Central memory CD4-positive, alpha-beta T cell (primary cell): ENCODE results near the gene ANKAR.
"Not testable (repeated sequence)": the region's sequence is repeated elsewhere in the genome, so short reads cannot be mapped to it uniquely, and the experiment has no call there.

Experiments used
- DNase-seq: peaks from one replicate; pipeline ENCODE4 v3.0.0; 2022
- total RNA-seq, 3 experiments: gene quantifications; one replicate each; lab custom pipeline; 2026; lab: John Stamatoyannopoulos, UW

Gene ANKAR
- total RNA-seq: 3.8 to 24.3 (median 14.4) reads per million in 3 experiments

DNA sequence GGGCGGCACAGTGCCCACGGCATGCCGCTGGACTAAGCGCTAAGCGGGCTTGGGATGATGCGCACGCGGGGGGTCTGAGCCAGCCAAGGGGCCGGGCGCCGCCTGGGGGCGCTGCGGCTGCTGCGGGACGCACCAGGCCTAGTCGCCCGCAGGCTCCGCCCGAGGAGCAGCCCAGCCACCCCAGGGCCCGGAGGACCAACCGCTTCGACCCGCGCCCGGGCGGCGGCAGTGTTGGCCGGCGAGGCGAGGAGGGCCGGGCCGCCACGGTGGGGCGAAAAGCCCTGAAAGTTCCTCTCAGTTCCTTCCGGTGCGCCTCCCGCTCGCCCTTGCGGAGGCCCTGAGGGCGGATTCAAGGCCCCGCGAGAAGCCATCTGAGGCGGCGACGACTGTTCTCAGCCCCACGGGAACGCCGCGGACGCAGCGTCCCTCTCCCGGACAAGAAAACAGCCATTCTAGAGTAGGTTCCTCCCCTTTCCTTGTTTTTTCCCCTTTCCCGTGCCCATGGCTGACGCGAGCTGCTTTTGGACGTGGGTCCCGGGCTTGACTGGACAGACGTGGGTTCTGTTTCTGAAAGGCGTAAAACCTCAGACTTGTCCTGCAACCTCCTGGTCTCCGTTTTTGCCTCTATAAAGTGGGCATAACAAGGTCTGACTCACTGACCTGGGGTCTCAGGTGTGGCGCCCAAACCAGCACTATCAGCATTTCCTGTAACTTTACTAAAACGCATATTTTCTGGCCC, at the start of gene ANKAR:
Gene ANKAR (plus strand): TSS at position 297 of the 739 bp plus-strand sequence. CDS start 1,821 bp downstream, outside the sequence.
- peak; percentile 80 for DNase-seq

- DNase-seq: no peak
Observed at GRCh38 chr2:189625636-189626035, 48.8 kb upstream of the ANKAR start.

DNA sequence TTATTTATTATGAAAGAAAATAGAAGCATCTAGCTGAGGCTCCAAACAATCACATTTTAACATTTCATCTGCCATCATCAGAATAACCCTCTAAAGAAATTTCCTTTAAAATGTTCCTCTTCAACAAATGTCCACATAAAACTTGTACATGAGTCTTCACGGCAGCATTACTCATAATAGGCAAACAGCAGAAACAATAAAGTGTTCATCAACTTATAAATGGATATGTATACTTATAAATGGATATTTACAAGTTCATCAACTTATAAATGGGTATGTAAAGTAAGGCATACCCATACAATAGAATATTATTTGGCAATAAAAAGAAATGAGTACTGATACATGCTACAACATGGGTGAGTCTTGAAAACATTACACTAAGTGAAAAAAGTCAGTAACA, 46.7 kb upstream of the ANKAR start:
- no peak for DNase-seq

GRCh38 chr2:189628817-189629530, 45.5 kb upstream of the ANKAR start:
- no peak for DNase-seq

GRCh38 chr2:189629531-189630453, 44.7 kb upstream of the ANKAR start:
- no peak for DNase-seq

- no peak for DNase-seq
Observed at GRCh38 chr2:189631849-189632248, 42.6 kb upstream of the ANKAR start.

DNA sequence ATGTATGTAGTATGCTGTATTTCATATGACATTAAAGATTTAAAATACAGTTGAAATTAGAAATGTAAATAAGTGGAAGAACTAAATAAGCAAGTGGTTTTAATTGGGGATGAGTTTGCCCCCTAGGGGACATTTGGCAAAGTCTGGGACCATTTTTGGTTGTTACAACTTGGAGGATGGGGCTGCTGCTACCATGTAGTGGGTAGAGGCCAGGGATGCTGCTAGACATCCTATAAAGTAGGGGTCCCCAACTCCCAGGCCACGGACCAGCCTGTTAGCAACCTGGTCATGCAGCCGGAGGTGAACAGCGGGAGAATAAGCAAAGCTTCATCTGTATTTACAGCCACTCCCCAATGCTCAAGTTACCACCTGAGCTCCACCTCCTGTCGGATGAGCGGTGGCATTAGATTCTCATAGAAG, 41.1 kb upstream of the ANKAR start:
- DNase-seq: peak; percentile 24

DNA sequence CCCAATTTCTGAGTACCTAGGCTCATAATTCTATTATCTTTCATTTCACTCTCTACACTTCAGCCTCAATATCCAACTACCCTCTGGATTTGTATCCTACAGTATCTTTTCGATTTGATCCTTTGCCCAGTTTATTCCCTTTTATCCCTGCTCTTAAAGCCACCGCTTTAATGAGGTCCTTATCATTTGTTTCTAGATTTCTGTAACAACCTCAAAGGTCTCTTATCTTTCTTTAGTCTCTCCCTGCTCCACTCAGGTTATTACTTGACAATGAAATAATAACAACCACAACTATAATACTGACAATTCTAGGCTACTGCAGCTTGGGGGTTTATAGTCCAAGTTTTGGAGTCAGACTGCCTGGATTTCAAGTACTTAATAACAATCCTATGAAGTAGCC, 39.1 kb upstream of the ANKAR start:
- no peak for DNase-seq

- DNase-seq: no peak
Observed at GRCh38 chr2:189638301-189639006, 36.0 kb upstream of the ANKAR start.

- no peak for DNase-seq
Observed at GRCh38 chr2:189639007-189639609, 35.4 kb upstream of the ANKAR start.

DNA sequence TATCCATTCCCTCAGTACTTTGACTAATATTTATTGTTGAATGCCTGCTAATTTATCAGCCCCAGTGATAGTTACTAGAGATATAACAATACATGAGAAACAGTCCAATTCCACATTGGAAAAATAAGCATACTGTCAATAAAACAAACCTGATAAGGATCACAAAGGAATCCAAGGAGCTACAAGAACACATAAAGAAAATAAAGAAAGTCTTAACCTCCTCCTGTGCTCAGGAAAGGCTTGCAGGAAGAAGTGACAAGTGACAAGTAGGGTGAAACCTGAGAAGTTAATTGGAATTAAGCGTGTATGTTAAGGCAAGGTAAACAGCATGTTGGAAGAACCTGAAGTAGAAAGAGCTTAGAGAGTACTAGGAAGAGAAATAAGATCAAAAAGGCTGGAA, 33.5 kb upstream of the ANKAR start:
- no peak for DNase-seq

DNA sequence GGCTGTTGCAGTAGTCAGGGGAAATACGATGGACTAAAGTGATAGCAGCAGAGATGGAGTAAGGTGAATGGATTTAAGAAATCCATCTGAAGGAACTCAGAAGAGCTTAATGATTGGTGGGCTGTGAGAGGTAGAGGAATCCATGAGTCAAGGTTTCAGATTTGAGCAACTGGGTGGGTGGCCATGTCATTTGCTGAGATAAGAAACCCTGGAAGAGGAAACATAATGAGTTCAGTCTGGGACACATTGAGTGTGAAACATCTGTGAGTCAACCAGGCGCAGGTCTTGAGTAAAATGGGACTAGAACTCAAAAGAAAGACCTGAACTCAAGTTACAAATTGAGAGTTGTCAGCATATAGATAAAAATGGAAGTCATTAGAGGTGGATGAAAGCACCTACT, 32.9 kb upstream of the ANKAR start:
- DNase-seq: no peak

DNA sequence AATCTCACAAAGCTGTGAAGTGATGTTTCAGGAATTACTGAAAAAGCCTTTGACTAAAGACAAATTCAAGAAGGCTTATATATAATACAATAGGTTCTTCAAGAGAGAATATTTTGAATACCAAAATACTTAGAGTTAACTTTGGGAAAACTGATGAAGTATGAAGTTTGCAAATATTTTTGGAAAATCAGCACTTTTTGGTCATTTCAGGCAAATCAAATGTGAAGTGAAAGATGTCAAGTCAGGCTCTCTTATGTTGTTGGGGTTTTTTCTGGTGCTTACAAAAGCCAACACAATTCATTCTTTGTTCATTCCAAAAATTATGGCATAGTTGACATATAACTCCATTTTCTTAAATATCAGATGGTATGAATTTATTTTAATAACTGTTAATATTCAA, 27.9 kb upstream of the ANKAR start:
- no peak for DNase-seq

DNA sequence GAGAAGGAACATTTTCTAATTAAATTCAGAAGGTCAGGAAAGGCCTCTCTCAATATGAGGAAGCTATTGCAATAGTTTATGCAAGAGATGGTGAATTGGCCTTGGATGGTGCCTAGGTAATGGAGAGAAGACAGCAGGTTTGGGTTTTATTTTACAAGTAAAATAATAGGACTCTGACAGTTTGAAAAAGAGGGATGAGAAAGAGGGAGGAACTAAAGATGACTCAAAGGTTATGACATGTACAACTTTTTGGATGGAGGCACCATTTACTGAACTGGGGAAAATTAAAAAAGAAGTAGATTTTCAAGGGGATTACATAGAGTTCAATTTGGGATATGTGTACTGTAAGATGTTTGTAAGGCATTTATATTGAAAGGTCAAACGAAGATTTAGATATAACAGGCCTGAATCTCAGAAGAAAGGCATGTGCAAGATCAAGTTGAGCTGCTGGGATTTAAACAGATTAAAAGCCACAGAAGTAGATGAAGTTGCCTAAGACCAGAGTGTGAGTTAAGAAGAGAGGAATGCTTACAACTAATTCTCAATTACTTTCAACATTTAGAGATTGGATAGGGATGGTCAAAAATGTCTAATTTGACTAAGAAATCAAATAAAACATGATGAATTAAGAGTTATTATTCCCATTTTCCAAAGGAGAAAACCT, 25.5 kb upstream of the ANKAR start:
- DNase-seq: no peak

GRCh38 chr2:189651284-189651683, 23.2 kb upstream of the ANKAR start:
- DNase-seq: no peak

DNA sequence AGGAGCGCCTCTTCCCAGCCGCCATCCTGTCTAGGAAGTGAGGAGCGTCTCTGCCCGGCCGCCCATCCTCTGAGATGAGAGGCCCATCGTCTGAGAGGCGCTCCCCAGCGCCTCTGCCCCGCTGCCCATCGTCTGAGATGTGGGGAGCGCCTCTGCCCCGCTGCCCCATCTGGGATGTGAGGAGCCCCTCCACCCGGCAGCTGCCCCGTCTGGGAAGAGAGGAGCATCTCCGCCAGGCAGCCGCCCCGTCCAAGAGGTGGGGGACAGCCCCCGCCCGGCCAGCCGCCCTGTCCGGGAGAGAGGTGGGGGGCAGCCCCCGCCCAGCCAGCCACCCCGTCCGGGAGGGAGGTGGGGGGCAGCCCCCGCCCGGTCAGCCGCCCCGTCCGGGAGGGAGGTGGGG, 21.0 kb upstream of the ANKAR start:
- not testable (repeated sequence) for DNase-seq

GRCh38 chr2:189654641-189655040, 19.8 kb upstream of the ANKAR start:
- no peak for DNase-seq

DNA sequence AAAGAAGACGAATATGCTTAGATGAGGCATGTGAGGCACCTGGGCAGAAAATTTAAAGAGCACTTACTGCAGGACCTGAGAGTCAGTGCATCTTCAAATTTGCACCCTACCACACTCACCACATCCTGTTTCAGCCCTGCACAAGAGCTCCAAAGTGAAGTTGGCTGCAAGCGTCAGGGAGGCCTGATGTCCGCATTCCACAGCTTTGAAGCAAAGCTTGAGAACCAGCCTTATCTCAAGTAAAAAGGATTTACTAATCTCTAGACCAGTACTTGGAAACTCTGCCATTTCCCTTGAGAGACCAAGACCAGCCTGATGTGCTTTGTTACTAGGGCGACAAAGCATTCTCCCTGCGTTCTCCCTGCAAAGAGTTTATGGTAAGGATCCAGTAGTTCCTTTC, 16.6 kb upstream of the ANKAR start:
- DNase-seq: peak; percentile 55

DNA sequence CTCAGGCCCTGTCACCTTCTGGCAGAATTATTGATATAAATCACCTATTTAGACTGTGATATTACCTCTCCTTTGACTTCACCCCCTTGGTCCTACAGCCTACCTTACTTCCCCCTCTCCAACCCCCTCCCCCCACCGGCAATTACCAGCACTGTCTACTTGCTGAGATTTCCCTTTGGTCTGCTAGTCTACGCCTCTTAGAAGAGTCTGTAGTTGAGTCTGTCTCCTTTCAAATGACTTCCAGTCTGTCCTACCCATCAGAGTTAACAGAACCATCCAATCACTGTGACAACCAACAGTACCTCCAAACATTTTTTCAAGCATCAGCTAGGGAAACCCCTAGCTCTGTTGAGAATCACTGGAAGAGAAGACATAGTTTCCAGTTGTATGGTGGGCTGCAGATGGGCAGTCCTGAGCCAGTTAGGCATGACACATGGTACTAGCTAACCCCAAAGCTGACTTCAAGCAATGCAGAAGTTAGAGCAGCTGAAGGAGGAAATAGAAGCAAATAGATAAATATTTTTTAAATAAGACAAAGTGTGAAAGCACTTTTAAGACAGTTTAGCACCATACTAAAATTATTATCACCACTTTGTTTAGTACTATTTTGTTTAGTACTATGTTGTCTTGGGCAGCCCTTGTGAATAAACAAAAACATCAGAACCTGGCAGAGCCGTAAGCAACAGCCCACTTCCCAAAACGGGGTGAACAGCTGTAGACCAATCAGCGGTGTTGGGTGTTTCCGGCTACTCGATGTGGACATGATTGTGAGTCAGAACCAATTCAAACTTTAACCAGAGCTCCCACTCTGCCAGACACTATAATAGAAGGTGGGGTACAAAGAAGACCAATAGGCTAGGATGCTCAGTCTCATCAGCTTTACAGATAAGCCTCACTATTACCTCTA, 15.9 kb upstream of the ANKAR start:
- no peak for DNase-seq

GRCh38 chr2:189659734-189660133, 14.7 kb upstream of the ANKAR start:
- DNase-seq: no peak

DNA sequence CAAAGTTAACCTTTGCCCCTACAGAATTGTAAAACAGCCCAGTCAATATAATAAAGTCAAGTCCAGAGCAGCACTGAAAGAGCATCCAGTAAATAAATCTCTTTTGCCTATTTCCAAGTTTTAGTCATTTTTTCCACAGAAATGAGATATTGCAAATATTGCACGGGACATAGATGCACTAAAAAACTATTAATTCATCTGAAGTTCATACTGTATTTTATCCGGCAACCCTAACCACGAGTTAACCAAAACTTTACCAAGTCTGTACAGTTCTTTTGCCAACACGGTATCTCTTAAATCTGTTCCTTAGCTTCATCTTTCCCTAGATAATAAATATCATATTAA, 13.7 kb upstream of the ANKAR start:
- no peak for DNase-seq
